Measurements from ENCODE around the gene EPAS1.
A peak's percentile ranks its signal among the peaks of the same experiment; 100 is the strongest.

The EPAS1 gene

DNA sequence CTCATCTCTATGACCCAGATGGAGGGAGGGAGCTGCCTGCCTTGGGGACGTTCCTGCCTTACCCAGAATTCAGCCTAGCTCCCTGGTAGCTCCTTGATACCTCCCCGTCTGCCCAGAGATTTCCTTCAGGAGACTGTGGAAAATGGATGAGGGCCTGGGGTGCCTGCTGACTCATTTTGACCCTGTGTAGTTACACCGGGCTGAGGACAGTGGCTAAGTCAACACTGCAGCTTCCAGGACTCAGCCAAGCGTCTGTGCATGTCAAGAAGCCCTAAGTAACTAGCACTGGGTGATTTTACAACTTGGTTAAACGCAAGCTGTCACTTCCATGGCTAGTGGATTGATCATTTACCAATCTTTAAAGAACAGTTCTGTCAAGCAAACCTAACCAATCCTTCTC lies 23.3 kb upstream of the EPAS1 start:
- no peak for DNase-seq

DNA sequence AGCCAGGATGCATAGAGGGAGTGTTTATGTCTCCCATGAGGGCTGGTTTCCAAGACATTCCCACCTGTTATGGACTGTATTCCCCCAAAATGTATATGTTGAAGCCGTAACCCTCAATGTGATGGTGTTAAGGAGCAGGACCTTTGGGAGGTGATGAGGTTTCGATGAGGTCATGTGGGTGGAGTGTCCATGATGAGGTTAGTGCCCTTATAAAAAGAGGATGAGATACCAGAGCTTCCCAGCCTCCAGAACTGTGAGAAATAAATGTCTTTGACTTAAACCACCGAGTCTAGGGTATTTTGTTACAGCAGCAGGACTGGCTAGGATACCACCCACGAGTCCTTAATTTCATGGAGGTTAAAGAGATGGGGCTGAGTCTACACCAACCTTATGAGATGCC lies 22.6 kb upstream of the EPAS1 start:
- DNase-seq: no peak

DNA sequence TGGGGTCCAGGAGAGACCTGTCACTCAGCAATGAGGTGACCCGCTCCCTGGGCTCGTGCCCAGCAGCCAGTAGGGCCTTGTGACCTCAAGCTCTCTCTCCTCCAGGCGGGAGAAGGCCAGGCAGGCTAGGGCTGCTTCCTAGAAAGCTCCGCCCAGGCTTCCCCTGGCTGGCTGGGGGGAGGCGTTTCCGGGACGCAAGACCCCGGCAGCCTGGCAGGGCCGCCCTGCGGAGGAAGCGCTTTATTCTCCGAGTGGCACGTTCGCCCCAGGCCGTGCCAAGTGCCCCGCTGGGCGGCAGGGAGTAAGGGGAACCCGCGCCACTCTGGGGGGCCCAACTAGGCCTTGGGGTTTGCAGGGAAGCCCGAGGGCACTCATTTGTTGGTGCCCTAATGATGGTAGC lies 21.2 kb upstream of the EPAS1 start:
- DNase-seq: no peak

DNA sequence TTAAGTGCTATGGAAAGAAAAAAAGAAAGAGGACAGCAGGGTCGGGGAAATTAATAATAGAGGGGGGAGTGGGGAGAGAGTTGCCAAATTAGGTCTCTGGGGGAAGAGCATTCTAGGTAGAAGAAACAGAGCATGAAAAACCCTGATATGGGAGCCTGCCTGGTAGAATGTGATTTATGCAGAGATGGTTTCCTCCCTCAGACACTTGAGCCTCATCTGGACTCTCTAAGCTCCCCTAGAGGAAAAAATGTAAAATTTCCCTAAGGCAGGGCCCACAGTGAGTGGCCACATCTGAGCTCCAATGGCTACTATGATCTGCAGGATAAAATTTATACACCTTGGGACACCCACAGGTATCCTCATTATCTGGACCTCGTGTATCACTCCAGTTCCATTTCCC lies 20.6 kb upstream of the EPAS1 start:
- no peak for DNase-seq

DNA sequence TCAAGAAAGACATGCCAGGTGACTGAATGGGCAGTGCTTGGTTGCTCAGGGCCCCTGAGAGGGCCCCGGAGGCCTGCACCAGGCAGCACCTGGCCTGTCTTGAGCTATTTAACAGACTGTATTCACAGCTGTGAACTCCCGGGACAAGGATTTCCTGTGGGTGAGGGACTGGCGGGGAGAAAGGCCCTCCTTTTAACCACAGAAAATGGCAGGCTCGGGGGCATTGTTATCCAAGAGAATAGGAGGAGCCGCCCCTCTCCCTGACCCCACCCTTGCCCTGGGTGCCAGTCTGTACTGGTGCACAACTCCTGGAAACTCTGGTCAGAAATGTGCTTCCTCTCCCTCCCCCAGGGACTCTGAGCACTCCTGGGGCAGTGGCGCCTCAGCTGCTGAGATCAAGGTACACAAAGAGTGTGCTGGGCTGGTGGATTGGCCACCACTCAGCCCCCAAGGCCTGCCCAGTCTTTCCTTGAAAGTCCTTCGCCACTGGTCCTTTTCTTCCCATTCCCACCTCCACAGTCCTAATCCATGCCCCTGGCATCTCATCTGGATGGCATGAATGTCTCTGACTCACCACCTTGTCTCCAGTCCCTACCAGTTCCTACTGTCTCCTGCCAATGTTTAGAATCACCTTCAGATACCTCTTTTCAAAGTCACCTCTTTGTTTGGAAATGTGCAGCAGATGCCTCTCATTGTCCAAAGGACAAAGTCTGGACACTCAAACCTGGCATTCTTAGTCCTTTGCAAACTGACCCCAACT lies 19.6 kb upstream of the EPAS1 start:
- no peak for DNase-seq

DNA sequence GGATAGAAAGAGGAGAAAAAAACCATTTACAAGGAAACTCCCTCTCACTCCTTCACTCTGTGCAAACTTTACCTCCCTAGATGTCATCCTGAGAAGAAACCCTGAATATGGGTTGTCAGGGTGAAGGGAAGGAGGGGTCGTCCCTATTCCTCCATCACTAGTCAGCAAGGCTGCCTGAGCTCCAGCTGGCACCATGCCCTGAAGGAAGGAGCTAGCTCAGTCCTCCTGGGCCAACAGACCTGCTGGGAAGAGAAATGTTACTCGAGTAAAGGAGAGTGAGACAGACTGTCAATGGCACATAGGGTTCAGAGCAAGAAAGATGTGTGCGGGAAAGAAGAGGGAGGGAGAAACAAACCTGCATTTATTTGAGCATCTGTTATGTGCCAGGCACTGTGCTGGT lies 18.3 kb upstream of the EPAS1 start:
- no peak for DNase-seq

DNA sequence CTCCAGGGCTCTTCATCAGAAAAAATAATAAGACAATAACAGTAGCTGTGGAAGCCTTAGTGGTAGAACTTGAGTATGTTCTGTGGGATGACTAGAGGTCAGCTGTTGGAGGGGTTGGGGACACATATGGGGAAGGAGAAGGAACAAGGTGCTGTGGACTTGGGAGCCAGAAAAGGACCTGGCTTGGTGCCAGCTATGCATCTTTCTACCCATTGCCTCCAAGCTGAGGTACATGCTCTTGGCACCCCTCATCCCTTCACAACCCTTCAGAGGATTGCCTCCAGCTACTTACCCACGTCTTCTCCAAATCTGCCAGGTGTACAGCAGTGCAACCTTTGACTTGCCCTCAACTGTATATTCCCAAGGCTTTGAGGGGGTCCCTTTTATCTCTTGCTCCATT lies 15.3 kb upstream of the EPAS1 start:
- no peak for DNase-seq

DNA sequence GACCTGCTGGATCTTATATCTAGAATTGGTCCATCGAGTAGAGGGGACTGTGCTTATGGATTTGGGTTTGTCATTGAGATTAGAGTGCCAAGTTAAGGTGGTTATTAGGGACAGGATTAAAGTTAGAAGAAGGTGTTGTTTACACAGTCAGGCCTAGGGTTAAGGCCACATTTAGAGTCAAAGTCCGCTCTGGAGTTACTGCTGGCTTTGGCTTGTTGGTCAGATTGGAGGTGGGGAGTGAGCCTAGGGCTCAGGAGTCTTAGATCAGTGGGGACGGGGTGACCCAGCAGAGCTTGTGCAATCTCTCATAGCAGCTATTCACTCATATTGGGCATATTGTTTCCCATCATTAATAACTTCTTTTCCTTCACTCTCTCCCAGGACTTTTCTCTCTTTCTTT lies 13.5 kb upstream of the EPAS1 start:
- DNase-seq: no peak

DNA sequence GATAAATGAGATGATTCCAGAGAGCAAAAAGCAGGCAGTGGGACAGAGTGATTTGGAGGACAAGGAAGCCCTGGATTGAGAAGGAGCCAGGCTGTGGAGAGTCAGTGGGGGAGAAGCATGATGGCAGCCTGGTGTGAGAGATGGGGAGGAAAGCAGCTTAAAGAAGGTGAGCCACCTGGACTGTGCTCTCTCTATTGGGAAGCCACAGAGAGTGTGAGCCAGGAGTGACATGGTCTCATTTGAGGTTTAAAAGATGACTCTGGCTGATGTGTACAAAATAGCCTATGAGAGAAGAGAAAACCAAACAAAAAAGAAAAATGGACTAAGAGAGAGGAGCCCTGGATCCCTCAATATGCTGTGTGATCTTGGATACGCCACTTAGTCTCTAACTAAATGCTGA lies 12.9 kb upstream of the EPAS1 start:
- DNase-seq: no peak

DNA sequence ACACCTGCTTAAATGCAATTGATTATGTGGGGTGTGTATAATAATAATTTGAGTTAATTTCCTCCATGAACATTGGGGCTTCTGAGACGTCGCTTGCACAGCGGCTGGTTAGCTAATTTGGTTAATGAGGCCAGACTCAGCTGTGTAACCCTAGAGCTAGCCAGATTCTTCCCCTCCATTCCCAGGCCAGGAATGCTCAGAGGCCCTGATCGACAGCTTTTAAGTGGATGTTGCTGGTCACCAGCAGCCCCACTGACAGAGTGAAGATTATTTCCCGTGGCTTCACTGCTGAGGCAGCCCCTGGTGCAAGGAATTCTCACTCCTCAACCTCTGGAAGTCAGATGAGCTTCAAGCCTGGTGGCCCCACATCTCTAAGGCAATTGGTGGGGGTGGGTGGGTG lies 12.4 kb upstream of the EPAS1 start:
- DNase-seq: no peak

DNA sequence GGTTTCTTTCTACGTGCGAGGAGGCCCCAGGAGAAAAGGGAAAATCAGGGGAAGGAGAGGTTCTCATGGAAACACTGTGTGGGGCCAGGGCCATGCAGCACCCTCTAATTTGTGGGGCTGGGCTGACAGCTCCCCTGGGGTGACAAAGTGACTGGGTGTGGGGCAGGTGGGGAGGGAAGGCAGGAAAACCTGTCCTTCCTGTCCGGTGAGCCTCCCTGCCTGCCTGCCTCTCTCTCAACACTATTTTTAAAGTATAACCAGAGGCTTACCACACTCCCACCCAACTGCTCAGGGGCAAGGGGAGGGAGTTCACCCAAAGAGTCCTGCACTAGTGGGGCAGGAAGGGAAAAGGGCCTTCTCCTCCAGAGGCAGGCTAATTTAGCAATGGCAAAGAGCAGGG lies 10.5 kb upstream of the EPAS1 start:
- no peak for DNase-seq

DNA sequence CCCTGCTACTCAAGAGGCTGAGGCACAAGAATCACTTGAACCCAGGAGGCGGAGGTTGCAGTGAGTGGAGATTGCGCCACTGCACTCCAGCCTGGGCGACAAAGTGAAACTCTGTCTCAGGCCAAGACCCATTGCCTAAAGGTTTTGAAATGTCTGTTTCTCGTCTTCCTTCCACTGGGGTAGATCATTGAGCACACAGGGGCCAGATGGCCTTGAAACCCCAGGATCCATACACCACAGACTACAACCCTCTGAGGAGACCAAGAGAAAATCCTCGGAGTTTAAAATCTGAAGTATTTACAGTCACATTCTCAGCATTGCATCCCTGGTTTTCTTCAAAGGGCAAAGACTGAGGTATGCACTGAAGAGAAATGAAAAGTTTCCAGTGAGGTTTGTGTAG lies 7.1 kb upstream of the EPAS1 start:
- no peak for DNase-seq

DNA sequence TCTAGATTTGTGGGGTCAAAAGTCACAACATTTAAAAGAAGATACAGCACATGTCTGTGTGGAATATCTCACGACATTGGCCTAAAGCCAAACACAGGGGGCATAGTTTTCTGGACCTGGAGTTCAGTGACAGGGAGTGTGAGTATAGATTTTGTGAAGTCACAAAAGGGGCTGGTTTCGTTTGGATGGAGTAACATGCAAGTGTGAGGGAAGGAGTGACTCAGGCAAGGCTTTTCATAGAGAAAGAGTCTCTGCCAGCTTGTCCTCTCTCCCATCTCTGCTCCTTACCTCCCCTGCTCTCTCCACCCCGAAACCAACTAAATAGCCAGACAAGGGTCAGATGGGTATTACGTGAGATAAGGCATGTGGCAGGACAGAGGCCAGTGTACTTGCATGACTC lies 3.7 kb upstream of the EPAS1 start:
- no peak for DNase-seq

DNA sequence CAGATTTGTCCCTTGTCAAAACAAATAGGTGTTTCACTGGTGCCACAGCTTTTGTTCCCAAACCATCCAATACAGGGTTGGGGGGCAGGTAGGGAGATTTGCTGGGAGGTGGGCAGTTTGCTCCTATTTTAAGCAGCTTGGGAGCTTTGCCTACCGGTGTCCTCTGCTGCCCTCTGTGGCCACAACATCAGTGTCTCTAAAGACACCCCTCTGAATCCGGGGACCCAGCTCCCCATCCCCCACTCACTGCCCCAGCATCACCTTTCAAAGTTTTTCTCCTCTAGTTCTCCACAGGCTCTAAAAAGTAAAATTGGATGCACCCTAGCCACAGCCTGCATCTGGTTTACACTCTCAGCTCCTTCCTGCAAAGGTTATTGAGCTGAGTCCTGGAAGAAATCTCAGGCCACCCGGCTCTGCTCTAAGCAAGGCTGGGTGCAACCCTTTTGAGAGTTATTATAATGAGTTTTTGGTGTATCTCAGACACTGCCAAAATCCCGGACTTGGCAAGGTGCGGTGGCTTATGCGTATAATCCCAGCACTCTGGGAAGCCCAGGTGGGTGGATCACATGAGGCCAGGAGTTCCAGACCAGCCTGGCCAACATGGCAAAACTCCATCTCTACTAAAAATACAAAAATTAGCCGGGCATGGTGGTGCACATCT lies 2.9 kb upstream of the EPAS1 start:
- DNase-seq: no peak

DNA sequence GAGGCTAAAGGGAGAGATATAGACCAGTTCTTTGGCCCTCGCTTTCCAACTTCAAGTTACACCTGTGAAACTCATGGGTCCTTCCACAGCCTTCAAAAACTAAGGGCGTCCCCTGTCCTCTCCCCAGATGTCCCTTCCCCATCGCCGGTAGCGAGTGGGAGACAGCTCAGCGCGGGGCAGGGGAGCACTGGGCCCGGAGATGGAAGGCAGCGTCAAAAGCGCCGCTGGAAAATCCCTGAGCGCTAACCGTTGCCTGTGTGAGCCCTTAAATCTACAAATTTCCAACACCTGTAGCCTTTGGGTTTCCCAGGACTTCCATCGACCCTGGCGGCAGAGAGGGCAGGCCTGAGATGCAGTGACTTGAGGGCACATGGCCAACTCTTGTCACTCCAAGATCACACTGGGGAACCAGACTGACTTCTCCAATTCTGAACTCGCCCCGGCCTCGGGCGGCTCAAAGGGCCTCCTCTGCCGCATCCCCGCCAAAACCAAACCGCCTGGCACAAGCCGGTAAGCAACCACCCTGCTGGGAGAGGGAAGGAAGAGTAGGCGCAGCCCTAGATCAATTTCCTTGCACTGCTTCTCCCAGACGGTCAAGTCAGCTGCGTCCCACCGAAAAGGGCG lies 879 bp upstream of the EPAS1 start:
- no peak for DNase-seq

DNA sequence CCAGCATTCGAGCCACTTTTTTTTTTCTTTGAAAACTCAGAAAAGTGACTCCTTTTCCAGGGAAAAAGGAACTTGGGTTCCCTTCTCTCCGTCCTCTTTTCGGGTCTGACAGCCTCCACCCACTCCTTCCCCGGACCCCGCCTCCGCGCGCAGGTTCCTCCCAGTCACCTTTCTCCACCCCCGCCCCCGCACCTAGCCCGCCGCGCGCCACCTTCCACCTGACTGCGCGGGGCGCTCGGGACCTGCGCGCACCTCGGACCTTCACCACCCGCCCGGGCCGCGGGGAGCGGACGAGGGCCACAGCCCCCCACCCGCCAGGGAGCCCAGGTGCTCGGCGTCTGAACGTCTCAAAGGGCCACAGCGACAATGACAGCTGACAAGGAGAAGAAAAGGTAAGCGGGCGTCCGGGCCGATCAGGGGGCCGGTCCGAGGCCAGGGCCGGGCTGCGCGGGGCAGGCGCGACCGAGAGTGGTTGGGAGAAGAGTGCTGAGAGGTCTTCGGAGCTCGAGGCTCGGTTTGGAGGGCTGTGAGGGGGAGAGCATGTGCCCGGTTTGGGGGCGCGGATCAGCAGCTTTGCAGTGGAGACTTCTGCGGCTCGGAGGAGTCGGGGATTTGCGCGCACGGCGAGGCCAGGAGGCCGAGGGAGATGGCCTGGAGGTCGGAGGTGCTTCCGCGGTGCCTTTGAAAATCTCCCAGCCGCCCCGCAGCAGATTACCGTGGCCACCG lies 502 bp downstream of the EPAS1 start:
- DNase-seq: peak in 1 of 2 experiments; percentile 33

DNA sequence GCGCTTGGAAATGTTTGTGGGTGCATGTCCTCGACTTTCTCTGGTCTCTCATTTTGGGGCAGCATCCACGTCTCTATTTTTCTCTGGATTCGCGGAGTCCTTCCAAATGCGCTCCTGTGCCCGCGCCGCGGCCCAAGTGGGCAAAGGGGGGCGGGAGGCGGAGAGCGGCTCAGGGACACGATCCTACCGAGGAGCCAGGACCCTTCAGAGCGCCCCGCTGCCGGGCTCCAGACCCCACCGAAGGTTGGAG lies 990 bp downstream of the EPAS1 start:
- DNase-seq: no peak

DNA sequence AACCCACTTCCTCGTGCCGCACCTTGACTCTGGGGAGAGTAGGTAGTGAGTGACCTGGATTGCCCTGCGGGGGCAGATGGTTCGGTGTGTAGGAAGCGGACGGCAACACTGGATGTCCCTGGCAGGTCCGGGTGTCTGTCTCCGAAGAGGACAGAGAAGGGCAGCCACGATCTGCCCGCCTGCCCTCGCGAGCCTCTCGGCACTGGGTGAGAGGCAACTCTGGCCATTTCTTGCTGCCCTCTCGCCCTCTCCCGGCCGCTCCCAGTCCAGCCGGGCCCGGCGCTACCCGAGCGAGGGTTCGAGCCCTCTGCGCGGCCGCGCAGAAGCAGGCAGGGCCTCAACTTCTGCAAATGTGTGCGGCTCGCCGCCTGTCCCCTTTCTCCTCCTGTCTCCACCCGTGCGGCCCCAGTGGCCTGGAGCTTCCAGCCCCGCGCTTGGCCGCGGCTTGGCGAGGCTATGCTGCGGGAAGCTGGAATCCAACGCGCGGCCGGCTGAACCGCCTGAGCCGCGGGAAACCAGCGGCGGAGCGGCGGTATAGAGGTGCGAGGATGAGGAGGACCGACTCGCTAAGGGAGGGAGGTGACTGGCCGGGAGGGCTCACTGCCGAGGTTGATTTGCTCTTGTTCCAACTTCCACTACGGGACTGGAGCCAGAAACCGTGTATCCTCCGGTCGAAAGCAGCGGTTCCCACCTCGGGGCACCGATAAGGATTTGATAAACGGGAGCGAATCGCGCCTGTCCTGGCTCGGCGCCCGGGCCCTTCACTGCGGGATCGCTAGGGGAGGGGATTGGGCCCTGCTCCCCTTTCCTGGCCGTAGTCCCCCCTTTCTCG lies 1.5 kb downstream of the EPAS1 start:
- DNase-seq: no peak

DNA sequence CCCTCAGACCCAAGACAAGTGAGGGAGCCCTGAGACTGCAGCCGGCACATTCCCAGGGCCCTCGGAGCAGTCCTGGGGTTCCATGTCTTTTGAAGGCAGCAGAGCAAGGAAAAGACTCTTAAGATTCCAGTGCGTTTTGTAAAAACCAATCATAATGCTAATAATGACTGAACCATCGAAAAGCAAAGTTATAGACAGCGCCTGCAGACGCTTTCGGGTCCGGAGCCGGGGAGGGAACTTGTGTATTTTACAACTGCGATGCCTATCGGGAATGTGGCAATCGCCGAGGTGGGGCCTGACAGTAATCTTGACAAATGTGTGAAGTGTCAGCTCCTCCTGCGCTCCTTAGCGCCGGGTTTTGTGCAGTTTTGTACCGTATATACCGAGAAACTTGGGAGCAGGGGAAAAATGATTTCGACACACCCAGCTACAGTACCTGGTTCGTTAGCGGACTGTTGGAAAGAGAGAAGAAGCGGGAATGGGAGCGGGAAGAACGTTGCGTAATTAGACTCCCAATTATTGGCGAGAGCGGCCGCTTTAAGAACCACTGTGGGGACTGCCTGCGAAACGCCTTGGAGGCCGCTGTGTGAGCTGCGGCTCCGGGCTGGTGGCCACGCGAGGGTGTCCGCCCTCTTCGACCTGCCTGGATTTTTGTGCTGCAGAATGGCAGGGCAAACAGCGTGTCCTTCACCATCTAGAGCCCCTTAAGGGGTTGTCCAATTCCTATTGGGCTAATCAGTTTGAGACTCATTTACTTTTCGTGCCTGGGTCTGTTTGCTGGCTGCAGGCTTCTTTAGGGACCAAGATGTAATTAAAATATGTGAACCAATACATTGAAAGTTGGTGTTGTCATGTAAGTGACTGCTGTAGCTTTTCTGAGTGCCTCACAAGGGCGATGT lies 2.4 kb downstream of the EPAS1 start:
- DNase-seq: no peak

DNA sequence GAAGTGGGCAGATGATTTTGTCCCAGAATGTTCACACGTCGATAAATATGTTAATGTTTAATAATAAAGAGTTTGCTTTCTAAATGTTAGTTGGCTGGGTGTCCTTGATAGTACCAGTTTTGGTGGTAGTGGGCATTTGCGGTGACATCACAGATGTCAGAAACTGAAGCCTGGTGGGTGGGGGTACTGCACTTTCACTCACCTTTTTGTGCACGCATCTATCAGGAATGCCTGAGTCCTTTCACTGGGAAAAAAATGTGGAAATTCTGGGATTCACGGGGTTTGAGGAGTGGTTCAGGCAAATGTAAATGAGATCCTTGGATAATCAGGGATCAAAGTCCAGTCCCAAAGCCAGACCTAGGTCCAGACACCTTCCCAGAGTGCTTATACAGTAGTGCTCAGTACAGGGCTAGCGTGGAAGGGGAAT lies 3.2 kb downstream of the EPAS1 start:
- no peak for DNase-seq

DNA sequence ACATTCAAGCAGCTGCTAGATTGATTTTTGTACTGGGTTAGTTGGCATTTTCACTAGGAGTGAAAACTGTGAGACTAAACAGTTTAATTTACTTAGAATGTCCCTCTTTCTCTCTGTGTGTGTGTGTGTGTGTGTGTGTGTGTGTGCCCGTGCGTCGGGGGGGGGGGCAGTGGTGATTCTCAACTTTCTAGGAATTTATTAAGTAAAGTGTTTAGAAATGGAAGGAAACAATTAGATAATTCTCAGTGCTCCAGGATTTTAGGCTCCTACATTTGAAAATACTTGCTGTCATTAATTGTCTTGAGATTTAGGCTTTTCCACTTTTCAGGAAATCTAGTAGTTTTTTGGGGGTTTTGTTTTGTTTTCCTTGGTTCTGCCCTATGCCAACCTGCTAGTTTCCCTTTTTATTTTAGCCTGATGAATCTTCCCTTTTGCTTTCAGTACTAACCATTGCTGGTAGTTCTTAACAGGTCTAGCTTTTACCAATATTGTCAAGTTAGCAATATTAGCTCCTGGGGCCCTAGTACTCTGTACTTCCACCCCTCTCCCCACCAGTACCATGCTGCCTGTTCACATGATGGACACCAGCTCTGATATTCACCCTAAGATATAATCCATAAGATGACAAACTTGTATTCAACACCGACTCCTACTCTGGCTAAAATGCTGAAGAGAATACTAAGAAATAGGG lies 4.9 kb downstream of the EPAS1 start:
- DNase-seq: no peak

Measured in NCI-H187 (cell line).